Prostate gland (tissue), 2 donors: ENCODE data around the gene KLHL2. TPM values are rescaled to one million over a fixed set of nuclear protein-coding genes. Genes with fewer than 3 reads are reported as not detected.
"Not testable (repeated sequence)": the region's sequence is repeated elsewhere in the genome, so short reads cannot be mapped to it uniquely, and the experiment has no call there.

Experiments used
- DNase-seq: peaks from one replicate; pipeline ENCODE4 v3.0.0-alpha.2; 2019; ENCODE audit warnings: low spot score
- H3K27ac ChIP-seq, 2 donors: fragments of 200-600 bp; sonication (generic); 2 replicates each; pipeline ENCODE4 v1.5.1; 2017 to 2019
- H3K27me3 ChIP-seq: fragments of 200-600 bp; sonication (generic); replicated peaks from 2 replicates; pipeline ENCODE4 v1.5.1; 2019; ENCODE audit not compliant: insufficient read depth
- H3K36me3 ChIP-seq, 2 donors: fragments of 200-600 bp; sonication (generic); 1 replicate in 1 of 2; 2 replicates in 1 of 2; pipeline versions ENCODE4 v1.5.1 to v1.8.1; 2017 to 2019
- H3K4me1 ChIP-seq: fragments of 200-600 bp; sonication (generic); replicated peaks from 2 replicates; pipeline ENCODE4 v1.5.1; 2019
- H3K4me3 ChIP-seq, 2 donors: fragments of 200-600 bp; sonication (generic); 2 replicates each; pipeline ENCODE4 v1.5.1; 2017 to 2019
- H3K9me3 ChIP-seq: fragments of 200-600 bp; sonication (generic); 2 replicates; pipeline ENCODE4 v1.5.1; 2017
- POLR2A ChIP-seq: fragments of 450-650 bp; IDR thresholded peaks from one replicate; pipeline ENCODE4 v1.6.1; 2016; ENCODE audit warnings: antibody characterized with exemption, mild to moderate bottlenecking
- POLR2AphosphoS5 ChIP-seq: sonication (generic); formaldehyde crosslinking; IDR thresholded peaks from one replicate; pipeline ENCODE4 v1.6.1; 2017; ENCODE audit warnings: antibody characterized with exemption
- WGBS: methylation state at CpG from one replicate; pipeline ENCODE4 v1.1.5; 2018; 5-methylcytosine and 5-hydroxymethylcytosine counted together
- intact Hi-C: fragments of 100-400 bp; cut with DNase I; formaldehyde crosslinking; loops from one replicate; pipeline ENCODE4 v1.14.2; 2022
- total RNA-seq, 2 donors: library from RNA; depleted of rRNA; stranded (reverse); fragments of >200 nt; gene quantifications; one replicate each; pipeline ENCODE4 v1.1.0, GENCODE V29; 2016
- TF ChIP-seq, protein P1 (sequence below), 4 experiments: fragments of 200-600 bp in 2 of 4; fragments of 450-650 bp in 2 of 4; sonication (generic) in 2 of 4; IDR thresholded peaks; 1 replicate in 3 of 4; 2 replicates in 1 of 4; pipeline ENCODE4 v1.5.1; 2016 to 2019; ENCODE audit warnings: antibody characterized with exemption in 4 of 4, mild to moderate bottlenecking in 2 of 4, moderate library complexity in 2 of 4

The KLHL2 gene
- total RNA-seq, 2 donors from 2014 or later = 20.4 to 22.2 TPM

GRCh38 chr4:165209796-165210195 is 2.4 kb downstream of the KLHL2 start:
- Histone ChIP-seq H3K4me3 (no peak overlapping the region), H3K36me3 (no peaks in the 10 kb centered on the region), H3K4me1 (no peaks in the 10 kb centered on the region), H3K27ac (no peak overlapping the region), H3K9me3 (no peaks in the 10 kb centered on the region), H3K27me3 (no peaks in the 10 kb centered on the region)
- intact Hi-C loops = no loop called here
- no peak for TF ChIP-seq POLR2A
- TF ChIP-seq, protein P1, sequence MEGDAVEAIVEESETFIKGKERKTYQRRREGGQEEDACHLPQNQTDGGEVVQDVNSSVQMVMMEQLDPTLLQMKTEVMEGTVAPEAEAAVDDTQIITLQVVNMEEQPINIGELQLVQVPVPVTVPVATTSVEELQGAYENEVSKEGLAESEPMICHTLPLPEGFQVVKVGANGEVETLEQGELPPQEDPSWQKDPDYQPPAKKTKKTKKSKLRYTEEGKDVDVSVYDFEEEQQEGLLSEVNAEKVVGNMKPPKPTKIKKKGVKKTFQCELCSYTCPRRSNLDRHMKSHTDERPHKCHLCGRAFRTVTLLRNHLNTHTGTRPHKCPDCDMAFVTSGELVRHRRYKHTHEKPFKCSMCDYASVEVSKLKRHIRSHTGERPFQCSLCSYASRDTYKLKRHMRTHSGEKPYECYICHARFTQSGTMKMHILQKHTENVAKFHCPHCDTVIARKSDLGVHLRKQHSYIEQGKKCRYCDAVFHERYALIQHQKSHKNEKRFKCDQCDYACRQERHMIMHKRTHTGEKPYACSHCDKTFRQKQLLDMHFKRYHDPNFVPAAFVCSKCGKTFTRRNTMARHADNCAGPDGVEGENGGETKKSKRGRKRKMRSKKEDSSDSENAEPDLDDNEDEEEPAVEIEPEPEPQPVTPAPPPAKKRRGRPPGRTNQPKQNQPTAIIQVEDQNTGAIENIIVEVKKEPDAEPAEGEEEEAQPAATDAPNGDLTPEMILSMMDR (IDR thresholded peaks at IDR 0.05) = no peak
- TF ChIP-seq POLR2AphosphoS5 = no peak
- DNase-seq = no peak
- 82% methylated on average over 5 of the region's 5 CpGs for WGBS

- intact Hi-C loops = no loop called here
- no peak for DNase-seq
- no peaks in the 10 kb centered on the region for H3K9me3 ChIP-seq
- H3K36me3 ChIP-seq = no peaks in the 10 kb centered on the region
- TF ChIP-seq, protein P1 (IDR thresholded peaks at IDR 0.05) = no peak
- TF ChIP-seq POLR2A (no peak), POLR2AphosphoS5 (no peak)
- no peak overlapping the region for H3K4me3 ChIP-seq
- 52% methylated on average over 1 of the region's 1 CpG for WGBS
- H3K27ac ChIP-seq = no peak overlapping the region
- H3K4me1 ChIP-seq = no peaks in the 10 kb centered on the region
- no peaks in the 10 kb centered on the region for H3K27me3 ChIP-seq
Observed at GRCh38 chr4:165210566-165210965, 3.2 kb downstream of the KLHL2 start.

DNA sequence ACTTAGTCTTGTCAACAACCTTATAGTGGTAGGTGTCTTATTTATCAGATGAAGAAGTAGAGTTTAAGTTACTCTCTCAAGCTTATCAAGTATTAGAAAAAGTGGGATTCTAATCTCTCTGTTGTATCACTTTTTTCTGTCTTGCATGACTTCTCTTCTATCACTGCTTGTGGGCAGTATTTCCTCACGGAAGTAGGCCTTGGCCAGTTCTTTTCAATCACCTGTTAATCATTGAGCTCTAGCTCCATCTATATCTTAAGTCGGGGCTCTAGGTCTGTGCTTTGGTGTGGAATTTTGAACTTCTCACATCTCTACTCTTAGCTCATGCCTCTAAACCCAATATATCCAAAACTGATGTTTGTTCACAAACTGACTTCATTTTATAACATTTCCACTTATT is 5.3 kb downstream of the KLHL2 start:
- H3K36me3 ChIP-seq, H3K4me1 ChIP-seq, H3K9me3 ChIP-seq, DNase-seq, intact Hi-C loops, H3K27me3 ChIP-seq, H3K27ac ChIP-seq, H3K4me3 ChIP-seq: not testable (repeated sequence)
- WGBS = 92% methylated on average over 2 of the region's 2 CpGs

GRCh38 chr4:165213404-165213803 is 6.0 kb downstream of the KLHL2 start:
- H3K27ac ChIP-seq, H3K9me3 ChIP-seq, H3K36me3 ChIP-seq, H3K4me3 ChIP-seq, H3K4me1 ChIP-seq, H3K27me3 ChIP-seq, intact Hi-C loops, DNase-seq: not testable (repeated sequence)
- WGBS = 87% methylated on average over 1 of the region's 1 CpG

GRCh38 chr4:165213991-165214709 is 6.8 kb downstream of the KLHL2 start:
- H3K27me3 ChIP-seq, H3K27ac ChIP-seq, intact Hi-C loops, H3K4me3 ChIP-seq, H3K36me3 ChIP-seq, H3K9me3 ChIP-seq, DNase-seq, H3K4me1 ChIP-seq: not testable (repeated sequence)
- WGBS = 82% methylated on average over 6 of the region's 6 CpGs

DNA sequence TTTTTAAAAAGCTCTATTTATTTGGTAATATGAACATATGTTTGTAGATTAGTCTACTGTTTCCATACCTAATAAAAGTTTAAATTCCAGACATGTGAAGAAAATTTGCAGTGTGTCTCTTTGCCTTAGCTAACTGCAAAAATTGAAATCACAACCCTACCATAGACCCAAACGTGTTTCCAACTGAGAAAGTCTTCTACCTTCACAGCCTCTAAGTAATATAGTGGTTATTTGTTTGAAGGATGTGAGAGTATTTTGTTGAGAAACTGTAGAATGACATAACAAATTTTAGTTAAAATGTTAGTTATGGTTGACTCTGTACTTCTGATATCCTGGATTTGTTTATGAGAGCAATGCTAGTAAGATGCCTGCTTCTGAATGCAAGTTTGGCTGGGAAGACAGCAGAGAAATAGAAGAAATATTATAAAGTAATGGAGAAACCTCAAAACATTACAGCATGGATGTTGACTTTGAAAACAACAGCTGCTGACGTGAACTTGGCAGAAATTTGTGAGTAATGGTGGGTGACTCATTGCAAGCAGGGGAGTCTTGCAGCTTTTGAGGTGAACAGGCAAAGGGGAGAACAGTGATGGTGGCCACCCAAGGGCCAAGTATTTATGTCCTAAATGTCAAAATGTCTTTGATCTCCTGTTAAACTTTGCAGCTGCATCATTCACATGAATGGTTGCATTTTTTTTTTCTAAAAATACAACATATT is 7.8 kb downstream of the KLHL2 start:
- not testable (repeated sequence) for DNase-seq
- WGBS = 49% methylated on average over 2 of the region's 2 CpGs

GRCh38 chr4:165215761-165216487 is 8.6 kb downstream of the KLHL2 start:
- H3K36me3 ChIP-seq, H3K9me3 ChIP-seq, H3K27me3 ChIP-seq, H3K27ac ChIP-seq, intact Hi-C loops, H3K4me1 ChIP-seq, DNase-seq, H3K4me3 ChIP-seq: not testable (repeated sequence)
- 51% methylated on average over 2 of the region's 2 CpGs for WGBS

More for the DNA sequence above, 7.8 kb downstream of the KLHL2 start:
- H3K27me3 ChIP-seq, H3K36me3 ChIP-seq, H3K4me1 ChIP-seq, H3K9me3 ChIP-seq, intact Hi-C loops, H3K27ac ChIP-seq, H3K4me3 ChIP-seq: not testable (repeated sequence)
